SK-N-MC (cell line): ENCODE data around the gene ADAMTS1.

Source experiments
- EZH2 ChIP-seq: fragments of 200-600 bp; sonication (generic); IDR thresholded peaks from one replicate; pipeline ENCODE4 v1.6.1; 2017; ENCODE audit warnings: antibody characterized with exemption
- FOXP2 ChIP-seq: optimal IDR thresholded peaks from 2 replicates; pipeline ENCODE3; 2011; ENCODE audit warnings: mild to moderate bottlenecking, moderate library complexity; ENCODE audit not compliant: insufficient read depth; ENCODE audit errors: extremely low read length, control extremely low read depth
- POLR2AphosphoS5 ChIP-seq: IDR thresholded peaks from 2 replicates; pipeline ENCODE4 v1.6.1; 2012; ENCODE audit warnings: mild to moderate bottlenecking, low read depth, low read length, borderline replicate concordance

DNA sequence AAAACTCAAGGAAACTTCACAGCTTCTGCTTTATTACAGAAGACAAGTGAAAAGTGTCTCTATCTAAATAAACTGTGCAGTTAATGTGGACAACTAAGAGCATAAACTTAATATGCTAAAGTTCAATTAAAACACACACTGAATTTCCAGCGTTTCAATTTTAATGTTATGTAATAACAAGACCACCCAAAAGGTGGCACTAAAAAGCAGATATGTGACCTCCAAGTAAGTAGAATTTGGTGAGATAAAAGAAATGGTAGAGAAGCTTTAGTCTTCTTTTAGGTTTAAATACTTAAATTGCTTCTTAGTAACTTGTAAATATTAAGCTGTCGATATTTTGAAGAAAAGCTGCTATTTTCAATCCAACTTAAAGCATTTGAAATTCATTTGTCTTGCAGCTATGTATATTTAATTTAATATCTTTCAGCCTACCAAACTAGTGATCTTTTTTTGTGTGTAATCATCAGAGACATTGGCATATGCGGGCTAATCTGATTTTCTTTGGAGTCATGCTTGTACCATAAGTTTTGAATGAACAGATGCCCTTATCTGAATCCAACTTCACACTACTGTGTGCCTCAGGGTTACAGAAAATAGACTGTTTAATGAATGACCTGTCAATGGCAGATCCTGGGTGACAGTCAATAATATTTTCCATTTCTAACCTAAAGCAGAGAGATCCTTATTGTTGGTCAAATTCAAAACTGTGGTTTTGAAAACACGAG lies 36.5 kb upstream of the ADAMTS1 start:
- TF ChIP-seq POLR2AphosphoS5 (no peak), EZH2 (no peak), FOXP2 (no peak)
